Measurements from ENCODE around the gene DHCR7. TPM values are rescaled to one million over a fixed set of nuclear protein-coding genes. Genes with fewer than 3 reads are reported as not detected.

DHCR7 gene
- total RNA-seq, 6 experiments from 2014 or later: 44.6 to 55.9 (median 48.9) TPM

DNA sequence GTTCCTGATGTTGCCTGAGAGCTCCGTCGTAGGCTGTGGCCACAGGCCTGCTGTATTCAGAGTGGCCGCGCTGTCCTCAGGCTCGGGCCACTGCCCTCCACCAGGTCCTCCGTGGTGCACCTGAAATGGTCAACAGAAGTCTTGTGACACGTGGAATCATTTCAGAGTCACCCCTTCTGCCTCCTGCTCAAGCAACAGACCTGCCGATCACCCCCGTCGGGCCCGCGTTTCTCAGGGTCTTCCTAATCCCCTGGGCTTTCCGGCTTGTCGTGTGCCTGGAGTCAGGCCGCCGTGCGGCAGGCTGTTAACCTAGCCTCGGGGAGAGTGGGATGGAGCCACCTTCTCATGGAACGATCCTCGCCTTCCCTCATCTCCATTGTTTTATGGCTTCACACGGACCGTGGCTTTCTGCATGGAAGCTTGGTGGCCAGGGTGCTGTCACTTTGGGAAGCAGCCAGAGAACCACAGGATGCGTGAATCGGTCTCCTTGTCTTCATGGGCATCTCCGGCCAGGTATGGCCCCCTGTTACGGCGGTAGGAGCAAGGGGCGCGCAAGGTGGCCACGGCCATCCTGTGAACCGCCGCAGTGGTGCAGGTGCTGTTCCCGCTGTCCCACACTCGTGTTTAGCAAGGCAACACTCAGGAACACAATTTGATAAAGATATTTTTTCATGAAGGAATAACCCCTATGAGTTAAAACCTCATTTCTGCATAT lies 28.9 kb upstream of the DHCR7 start:
- TF ChIP-seq, protein P1, sequence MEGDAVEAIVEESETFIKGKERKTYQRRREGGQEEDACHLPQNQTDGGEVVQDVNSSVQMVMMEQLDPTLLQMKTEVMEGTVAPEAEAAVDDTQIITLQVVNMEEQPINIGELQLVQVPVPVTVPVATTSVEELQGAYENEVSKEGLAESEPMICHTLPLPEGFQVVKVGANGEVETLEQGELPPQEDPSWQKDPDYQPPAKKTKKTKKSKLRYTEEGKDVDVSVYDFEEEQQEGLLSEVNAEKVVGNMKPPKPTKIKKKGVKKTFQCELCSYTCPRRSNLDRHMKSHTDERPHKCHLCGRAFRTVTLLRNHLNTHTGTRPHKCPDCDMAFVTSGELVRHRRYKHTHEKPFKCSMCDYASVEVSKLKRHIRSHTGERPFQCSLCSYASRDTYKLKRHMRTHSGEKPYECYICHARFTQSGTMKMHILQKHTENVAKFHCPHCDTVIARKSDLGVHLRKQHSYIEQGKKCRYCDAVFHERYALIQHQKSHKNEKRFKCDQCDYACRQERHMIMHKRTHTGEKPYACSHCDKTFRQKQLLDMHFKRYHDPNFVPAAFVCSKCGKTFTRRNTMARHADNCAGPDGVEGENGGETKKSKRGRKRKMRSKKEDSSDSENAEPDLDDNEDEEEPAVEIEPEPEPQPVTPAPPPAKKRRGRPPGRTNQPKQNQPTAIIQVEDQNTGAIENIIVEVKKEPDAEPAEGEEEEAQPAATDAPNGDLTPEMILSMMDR (IDR thresholded peaks at IDR 0.05): no peak
- no peaks in the 10 kb centered on the region for H3K9me3 Mint-ChIP-seq
- no peak for DNase-seq
- H3K27ac Mint-ChIP-seq: no peak overlapping the region
- no peak overlapping the region for H3K4me3 Mint-ChIP-seq
- H3K4me1 Mint-ChIP-seq (ENCODE audit: low read depth): no peaks in the 10 kb centered on the region
- peaks cover 32% of the 10 kb centered on the region for H3K36me3 Mint-ChIP-seq (ENCODE audit: low read depth)
- peaks cover 1% of the 10 kb centered on the region; the same call in 1 of the 2 replicates for H3K27me3 Mint-ChIP-seq (ENCODE audit: insufficient read depth)

DNA sequence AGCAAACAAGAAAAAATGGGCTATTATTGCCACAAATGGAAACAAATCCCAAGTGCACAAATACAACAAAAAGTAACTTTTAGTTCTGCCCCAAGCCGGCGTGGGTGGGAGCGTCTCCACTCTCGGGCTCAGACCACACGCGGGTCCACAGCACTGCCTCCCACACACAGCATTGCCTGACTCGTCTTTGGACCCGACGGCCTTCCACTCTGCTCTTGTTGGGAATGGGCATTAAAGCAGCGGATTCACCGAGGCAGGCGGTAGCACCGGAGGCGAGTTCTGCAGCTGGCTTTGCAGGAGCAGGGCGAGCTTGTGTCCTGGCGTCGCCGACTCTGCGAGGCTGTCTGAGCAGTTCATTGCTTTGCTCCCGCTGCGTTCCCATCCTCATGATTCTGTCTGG lies 27.8 kb upstream of the DHCR7 start:
- H3K36me3 Mint-ChIP-seq (ENCODE audit: low read depth): peaks cover 28% of the 10 kb centered on the region; the same call in 1 of the 2 replicates
- DNase-seq: no peak
- H3K4me1 Mint-ChIP-seq (ENCODE audit: low read depth): no peaks in the 10 kb centered on the region
- no peak overlapping the region for H3K27ac Mint-ChIP-seq
- no peaks in the 10 kb centered on the region for H3K9me3 Mint-ChIP-seq
- no peak overlapping the region for H3K4me3 Mint-ChIP-seq
- H3K27me3 Mint-ChIP-seq (ENCODE audit: insufficient read depth): peaks cover 1% of the 10 kb centered on the region; the same call in 1 of the 2 replicates
- TF ChIP-seq, protein P1 (IDR thresholded peaks at IDR 0.05): no peak

DNA sequence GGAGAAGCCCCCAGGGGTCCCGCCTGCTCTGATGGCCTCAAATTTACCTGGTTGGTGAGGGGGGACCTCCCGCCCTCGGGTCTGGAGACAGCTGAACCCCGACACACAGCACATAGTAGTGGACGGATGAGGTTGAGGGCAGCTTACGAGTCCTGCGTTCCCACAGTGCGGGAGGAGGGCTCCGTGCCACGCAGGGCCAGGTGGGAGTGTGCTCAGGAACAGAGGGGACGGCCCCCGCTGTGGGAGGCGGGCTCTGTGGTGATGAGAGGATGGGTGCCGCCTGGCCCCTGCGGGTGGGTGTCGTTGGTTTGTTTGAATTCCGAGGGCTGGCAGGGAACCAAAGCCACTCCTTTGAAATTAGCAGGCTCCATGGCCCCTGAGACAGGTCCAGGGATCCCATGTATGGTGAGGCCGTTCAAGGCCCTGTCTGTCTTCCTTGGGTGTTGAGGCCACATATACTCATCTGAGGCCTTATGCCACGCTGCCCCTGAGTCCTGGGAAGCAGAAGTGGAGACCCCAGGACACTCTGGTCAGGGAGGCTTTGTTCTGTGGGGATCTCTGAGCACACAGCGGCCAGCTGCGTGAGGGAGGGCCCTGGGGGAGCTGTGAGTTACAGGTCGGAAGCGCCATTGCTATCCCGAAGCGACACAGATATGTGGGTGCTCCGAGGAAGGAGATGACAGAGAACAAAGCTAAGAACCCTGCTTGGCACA lies 26.7 kb upstream of the DHCR7 start:
- TF ChIP-seq, protein P1 (IDR thresholded peaks at IDR 0.05): no peak
- Mint-ChIP-seq H3K27ac (no peak overlapping the region), H3K4me3 (no peak overlapping the region), H3K9me3 (no peaks in the 10 kb centered on the region), H3K27me3 (ENCODE audit: insufficient read depth) (peaks cover 1% of the 10 kb centered on the region; the same call in 1 of the 2 replicates), H3K4me1 (ENCODE audit: low read depth) (no peaks in the 10 kb centered on the region), H3K36me3 (ENCODE audit: low read depth) (peaks cover 28% of the 10 kb centered on the region; the same call in 1 of the 2 replicates)
- DNase-seq: no peak

DNA sequence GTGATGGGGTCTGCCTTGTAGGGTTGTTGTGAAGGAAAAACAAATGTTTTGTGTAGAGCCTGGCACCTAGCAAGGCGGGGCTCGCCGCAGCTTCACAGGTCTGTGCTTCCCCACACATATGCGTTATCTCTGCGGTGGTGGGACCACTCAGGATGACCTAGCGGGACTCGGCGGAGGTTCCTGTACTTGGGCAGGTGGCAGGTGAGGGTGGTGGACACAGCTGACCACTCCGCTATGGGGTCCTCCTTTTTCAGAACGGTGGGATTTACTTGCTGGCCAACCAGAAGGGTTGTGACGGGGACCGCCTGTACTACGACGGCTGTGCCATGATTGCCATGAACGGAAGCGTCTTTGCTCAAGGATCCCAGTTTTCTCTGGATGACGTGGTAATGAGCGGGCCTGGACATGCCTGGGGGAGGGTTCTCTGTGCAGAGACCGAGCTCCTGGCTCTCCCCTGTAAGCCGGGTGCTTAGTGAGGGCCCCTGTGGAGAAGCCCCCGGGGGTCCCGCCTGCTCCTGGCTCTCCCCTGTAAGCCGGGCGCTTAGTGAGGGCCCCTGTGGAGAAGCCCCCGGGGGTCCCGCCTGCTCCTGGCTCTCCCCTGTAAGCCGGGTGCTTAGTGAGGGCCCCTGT lies 26.1 kb upstream of the DHCR7 start:
- no peaks in the 10 kb centered on the region; the same call in 1 of the 2 replicates for H3K27me3 Mint-ChIP-seq (ENCODE audit: insufficient read depth)
- no peak for DNase-seq
- H3K36me3 Mint-ChIP-seq (ENCODE audit: low read depth): peaks cover 30% of the 10 kb centered on the region
- TF ChIP-seq, protein P1 (IDR thresholded peaks at IDR 0.05): no peak
- no peak overlapping the region for H3K27ac Mint-ChIP-seq
- H3K9me3 Mint-ChIP-seq: no peaks in the 10 kb centered on the region
- H3K4me3 Mint-ChIP-seq: no peak overlapping the region
- H3K4me1 Mint-ChIP-seq (ENCODE audit: low read depth): no peaks in the 10 kb centered on the region

DNA sequence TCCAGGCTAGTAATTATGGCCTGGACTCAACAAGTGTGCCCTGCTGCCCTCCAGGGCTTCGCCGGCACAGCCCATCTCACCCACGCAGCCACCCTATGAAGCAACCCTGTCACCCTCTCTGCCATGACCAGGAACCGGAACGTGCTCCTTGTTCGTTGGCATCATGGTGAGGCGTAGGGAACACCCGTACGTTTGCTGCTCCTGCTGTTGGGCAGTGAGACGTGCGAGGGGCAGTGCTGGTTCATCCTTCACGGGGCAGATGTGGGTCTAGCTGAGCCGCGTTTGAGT lies 25.5 kb upstream of the DHCR7 start:
- Mint-ChIP-seq H3K4me1 (ENCODE audit: low read depth) (no peaks in the 10 kb centered on the region), H3K9me3 (no peaks in the 10 kb centered on the region), H3K27ac (no peak overlapping the region), H3K27me3 (ENCODE audit: insufficient read depth) (no peaks in the 10 kb centered on the region; the same call in 1 of the 2 replicates), H3K4me3 (no peak overlapping the region), H3K36me3 (ENCODE audit: low read depth) (peaks cover 35% of the 10 kb centered on the region)
- TF ChIP-seq, protein P1 (IDR thresholded peaks at IDR 0.05): no peak
- no peak for DNase-seq
